OCI-LY7 (cell line): ENCODE measurements around the gene CYP2A6.

ENCODE experiments used
- EZH2phosphoT487 ChIP-seq: fragments of 200-600 bp; sonication (generic); IDR thresholded peaks from 2 replicates; pipeline ENCODE4 v1.6.1; 2018; ENCODE audit warnings: low read depth, borderline replicate concordance, mild to moderate bottlenecking, mixed run types, antibody characterized with exemption, low read length, moderate library complexity, mixed read lengths
- TF ChIP-seq, protein P1 (sequence below): fragments of 200-600 bp; sonication (generic); conservative IDR thresholded peaks from 2 replicates; pipeline ENCODE4 v1.5.1; 2014; ENCODE audit warnings: mild to moderate bottlenecking, antibody characterized with exemption, low read length, moderate library complexity, mixed read lengths

DNA sequence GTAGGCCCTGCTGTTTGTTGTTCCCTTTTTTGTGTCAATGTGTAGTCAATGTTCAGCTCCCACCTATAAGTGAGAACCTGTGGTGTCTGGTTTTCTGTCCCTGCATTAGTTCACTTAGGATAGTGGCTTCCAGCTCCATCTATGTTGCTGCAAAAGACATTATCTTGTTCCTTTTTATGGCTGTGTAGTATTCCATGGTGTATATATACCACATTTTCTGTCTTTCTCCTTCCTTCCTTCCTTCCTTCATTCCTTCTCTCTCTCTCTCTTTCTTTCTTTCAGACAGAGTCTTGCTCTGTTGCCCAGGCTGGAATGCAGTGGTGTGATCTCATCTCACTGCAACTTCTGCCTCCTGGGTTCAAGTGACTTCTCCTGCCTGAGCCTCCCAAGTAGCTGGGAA lies 21.0 kb downstream of the CYP2A6 start:
- no peak for TF ChIP-seq EZH2phosphoT487
- TF ChIP-seq, protein P1, sequence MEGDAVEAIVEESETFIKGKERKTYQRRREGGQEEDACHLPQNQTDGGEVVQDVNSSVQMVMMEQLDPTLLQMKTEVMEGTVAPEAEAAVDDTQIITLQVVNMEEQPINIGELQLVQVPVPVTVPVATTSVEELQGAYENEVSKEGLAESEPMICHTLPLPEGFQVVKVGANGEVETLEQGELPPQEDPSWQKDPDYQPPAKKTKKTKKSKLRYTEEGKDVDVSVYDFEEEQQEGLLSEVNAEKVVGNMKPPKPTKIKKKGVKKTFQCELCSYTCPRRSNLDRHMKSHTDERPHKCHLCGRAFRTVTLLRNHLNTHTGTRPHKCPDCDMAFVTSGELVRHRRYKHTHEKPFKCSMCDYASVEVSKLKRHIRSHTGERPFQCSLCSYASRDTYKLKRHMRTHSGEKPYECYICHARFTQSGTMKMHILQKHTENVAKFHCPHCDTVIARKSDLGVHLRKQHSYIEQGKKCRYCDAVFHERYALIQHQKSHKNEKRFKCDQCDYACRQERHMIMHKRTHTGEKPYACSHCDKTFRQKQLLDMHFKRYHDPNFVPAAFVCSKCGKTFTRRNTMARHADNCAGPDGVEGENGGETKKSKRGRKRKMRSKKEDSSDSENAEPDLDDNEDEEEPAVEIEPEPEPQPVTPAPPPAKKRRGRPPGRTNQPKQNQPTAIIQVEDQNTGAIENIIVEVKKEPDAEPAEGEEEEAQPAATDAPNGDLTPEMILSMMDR = no peak
